ENCODE measurements around the gene NDUFB4.
"Not testable (repeated sequence)": the region's sequence is repeated elsewhere in the genome, so short reads cannot be mapped to it uniquely, and the experiment has no call there.

NDUFB4 gene

DNA sequence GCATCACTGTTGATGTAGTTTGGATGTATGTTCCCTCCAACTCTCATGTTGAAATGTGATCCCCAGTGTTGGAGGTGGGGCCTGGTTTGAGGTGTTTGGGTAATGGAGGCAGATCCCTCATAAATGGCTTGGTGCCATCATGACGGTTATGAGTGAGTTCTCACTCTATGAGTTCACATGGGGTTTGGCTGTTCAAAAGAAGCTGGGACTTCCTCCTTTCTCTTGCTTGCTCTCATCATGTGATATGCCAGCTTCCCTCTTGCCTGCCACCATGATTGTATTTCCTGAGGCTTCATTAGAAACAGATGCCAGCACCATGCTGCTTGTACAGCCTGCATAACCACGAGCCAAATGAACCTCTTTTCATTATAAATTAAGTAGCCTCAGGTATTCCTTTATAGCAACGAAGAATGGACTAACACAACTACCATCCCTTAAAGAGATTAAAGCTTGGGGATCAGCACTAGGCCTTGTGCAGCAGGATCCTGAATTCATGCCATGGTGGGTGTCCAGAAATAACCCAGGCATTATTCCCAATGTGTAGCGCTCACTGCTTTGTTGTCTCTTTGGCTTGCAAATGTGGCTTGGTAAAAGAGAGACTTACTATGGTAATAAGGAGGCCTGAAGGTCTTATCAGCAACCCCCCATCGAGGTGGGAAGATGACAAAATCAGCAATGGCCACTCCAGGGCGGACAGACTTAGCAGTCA is 41.9 kb downstream of the NDUFB4 start:
- no peak for DNase-seq (ENCODE audit: low read depth)

- not testable (repeated sequence) for DNase-seq (ENCODE audit: low read depth)
Observed at GRCh38 chr3:120638820-120639219, 42.7 kb downstream of the NDUFB4 start.

- no peak for DNase-seq (ENCODE audit: low read depth)
Observed at GRCh38 chr3:120640231-120640630, 44.1 kb downstream of the NDUFB4 start.

DNA sequence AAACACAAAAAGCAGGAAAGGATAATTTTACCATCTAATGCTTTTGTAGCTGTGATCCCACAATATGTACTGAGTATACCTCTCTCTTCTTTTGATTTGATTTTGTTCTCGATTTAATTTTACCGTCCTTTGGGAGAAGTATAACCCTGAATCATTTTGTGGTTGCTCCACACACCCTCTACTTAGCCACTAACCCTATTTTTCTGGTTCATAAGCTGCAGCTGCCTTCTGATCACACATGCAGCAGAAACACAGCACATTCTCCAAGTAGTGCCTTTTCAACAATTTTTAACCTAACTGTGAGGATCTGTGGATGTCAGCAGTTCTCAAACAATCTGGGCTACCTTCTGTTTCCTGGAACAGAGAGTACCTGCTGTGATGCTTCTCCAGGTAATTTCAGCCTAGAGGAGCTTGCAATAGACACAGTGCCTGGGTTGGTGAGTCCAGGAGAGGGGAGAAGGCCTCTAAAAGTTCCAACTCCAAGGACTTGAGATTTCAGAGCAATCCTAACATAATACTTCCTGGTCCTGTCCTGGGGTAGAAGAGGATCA is 45.6 kb downstream of the NDUFB4 start:
- no peak for DNase-seq (ENCODE audit: low read depth)

DNA sequence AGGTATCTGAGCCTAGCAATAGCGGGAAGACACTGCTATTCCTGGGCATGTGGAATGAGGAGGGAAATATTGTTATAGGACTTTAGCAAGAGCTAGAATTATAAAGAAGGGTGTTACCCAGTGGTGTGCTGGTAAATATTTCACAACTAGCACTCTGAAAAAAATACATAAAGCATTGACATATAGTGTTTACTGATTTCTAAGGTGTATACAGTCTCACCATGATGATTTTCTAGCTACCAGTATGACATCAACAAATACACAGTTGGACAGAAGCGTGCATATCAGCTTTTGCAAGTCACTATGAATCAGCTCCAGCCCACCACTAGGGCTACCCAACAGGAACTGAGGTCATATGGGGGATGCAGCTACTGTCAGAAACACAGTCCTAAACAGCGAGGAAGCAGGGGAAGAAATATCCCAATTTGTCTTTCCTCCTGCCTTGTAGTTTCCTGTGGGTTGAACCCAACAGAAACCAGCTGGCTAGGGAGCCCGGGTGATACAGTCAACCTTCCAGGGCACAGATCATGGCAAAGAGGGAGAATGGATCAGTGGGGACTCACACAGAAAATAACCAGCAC is 46.3 kb downstream of the NDUFB4 start:
- peak; percentile 91 for DNase-seq (ENCODE audit: low read depth)

GRCh38 chr3:120645083-120645845 is 49.1 kb downstream of the NDUFB4 start:
- peak; percentile 33 for DNase-seq (ENCODE audit: low read depth)

DNA sequence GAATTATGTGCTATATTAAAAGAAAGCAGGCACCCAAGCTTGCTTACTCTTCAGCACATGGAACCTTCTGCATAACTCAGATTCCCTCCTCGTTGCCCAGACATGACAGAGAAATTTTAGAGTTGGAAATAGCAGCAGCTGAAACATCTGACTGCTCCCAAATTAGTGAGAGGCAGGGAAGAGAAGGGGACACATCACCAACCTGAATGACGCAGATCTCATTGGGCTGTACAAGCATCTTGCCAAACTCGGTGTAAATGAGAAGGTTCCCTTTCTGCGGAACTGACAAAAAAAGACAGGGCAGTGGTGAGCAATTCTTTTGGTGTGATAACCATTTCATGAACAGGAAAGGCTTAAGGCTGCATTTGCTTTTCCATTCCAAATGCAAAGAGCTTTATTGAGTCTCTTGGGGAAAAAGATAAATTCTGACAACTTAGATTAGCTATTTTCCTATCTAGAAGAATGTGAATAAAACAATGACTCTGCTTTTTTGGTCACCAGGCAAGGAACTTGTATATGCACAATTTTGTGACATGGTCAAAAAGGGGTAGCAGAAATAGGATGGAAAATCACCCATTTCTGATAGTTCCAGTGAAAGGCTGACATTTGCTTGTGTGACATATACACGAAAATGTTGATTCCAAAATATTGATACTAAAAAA is 50.8 kb downstream of the NDUFB4 start:
- DNase-seq (ENCODE audit: low read depth), result no peak

- peak; percentile 36 for DNase-seq (ENCODE audit: low read depth)
Observed at GRCh38 chr3:120648290-120648689, 52.2 kb downstream of the NDUFB4 start.

- DNase-seq (ENCODE audit: low read depth), result no peak
Observed at GRCh38 chr3:120649830-120650233, 53.7 kb downstream of the NDUFB4 start.

- DNase-seq (ENCODE audit: low read depth), result peak; percentile 68
Observed at GRCh38 chr3:120650311-120650710, 54.2 kb downstream of the NDUFB4 start.
